GOT3 (cell line): ENCODE data around the gene HOXD10.

Experiments used
- DNase-seq: peaks from one replicate; lab custom pipeline; 2025; ENCODE audit warnings: mixed read lengths; lab: John Stamatoyannopoulos, UW

The HOXD10 gene

GRCh38 chr2:176164611-176165369 is 48.2 kb downstream of the HOXD10 start:
- no peak for DNase-seq

DNA sequence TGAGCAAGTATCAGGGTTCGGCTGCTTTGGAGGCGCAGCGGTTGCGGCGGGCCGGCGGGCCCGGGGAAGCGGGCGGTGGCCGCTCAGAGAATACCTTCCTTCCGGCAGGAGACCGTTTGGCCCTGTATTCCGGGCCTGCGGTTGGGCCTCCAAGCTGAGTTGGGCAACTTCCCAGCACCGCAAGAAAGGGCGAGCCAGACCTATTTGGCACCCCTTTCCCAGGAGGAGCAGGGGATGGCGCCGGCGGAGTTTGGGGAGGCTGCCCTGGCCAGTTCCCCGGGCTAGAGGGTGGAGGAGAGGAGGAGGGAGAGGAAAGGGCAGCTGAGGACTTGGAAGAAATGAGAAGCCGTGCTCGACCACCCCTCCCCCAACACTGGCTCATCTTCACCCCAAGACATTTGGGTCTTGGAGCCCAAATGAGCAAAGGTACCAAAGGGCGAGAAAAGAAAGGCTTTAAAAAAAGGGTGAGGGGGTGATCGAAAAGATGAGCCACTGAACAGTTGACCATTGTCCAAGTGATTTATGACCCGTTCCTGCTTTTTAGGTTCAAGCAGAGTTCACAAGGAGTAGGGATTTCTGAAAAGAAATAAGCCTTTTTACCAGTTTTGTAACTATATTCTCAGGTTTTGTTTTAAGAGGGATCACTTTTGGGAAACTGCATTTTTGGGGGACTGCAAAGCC is 48.9 kb downstream of the HOXD10 start:
- DNase-seq, result no peak

DNA sequence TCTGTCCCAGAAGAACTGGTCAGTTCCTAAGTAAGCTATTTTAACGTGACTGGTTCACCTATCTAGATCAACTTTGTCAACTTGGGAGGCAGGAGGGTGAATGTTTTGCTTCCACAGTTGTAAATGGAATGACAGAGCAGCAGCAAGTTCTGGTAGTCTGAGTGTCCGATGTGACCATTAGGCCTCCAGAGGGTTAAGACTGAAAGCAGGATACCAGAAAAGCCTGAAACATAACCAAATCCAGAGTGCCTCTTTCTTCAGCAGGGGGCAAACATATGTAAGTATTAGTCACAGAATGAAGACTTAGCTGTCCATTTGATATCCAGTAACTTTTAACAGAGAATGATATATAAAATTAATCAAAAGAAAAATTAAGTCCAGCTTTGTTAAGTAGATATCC is 49.7 kb downstream of the HOXD10 start:
- no peak for DNase-seq

- DNase-seq, result no peak
Observed at GRCh38 chr2:176167398-176167797, 50.8 kb downstream of the HOXD10 start.

DNA sequence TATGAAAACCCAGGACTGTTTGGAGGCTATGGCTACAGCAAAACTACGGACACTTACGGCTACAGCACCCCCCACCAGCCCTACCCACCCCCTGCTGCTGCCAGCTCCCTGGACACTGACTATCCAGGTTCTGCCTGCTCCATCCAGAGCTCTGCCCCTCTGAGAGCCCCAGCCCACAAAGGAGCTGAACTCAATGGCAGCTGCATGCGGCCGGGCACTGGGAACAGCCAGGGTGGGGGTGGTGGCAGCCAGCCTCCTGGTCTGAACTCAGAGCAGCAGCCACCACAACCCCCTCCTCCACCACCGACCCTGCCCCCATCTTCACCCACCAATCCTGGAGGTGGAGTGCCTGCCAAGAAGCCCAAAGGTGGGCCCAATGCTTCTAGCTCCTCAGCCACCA is 52.6 kb downstream of the HOXD10 start:
- no peak for DNase-seq
